Left cardiac atrium (tissue), 4 donors: ENCODE results near the gene HLA-A. TPM values are rescaled to one million over a fixed set of nuclear protein-coding genes. Genes with fewer than 3 reads are reported as not detected.
A peak's percentile ranks its signal among the peaks of the same experiment; 100 is the strongest.

Experiments used
- ATAC-seq, 2 donors: fragments of 200-7000 bp; cut with Tn5 transposase; one replicate each; pipeline ENCODE4 v1.9.1; 2020; ENCODE audit warnings: mild to moderate bottlenecking in 2 of 2, moderate library complexity in 2 of 2
- DNase-seq: peaks from one replicate; pipeline ENCODE4 v3.0.0-alpha.2; 2020
- intact Hi-C, 2 donors: fragments of 100-400 bp; cut with DNase I; formaldehyde crosslinking; loops; one replicate each; pipeline versions ENCODE4 v1.14.1 to v1.15.1; 2022 to 2023
- long read RNA-seq: library from polyadenylated mRNA; unstranded; transcript quantifications from one replicate; pipeline ENCODE4 v2.0.0, GENCODE V29; 2021
- total RNA-seq, 2 donors: library from RNA; stranded (reverse); fragmentation: NEBNext Ultra II Directional; extraction: Animal tissue kit (Norgen Biotek cat#: 25700); gene quantifications; one replicate each; pipeline ENCODE4 v1.2.1, GENCODE V29; 2021
- donor health status: DM: no; HTN: yes; CAD: no.
- donor health status: DM: no; HTN: yes; CAD: no; lungs with severe emphysema.
- donor health status: DM: yes; HTN: yes; CAD: no.
- donor health status: Dilated cardiomyopathy.

HLA-A gene
- total RNA-seq: 100 to 1,000 TPM; 290 to 337 TPM
- long read RNA-seq, transcript HLA-A-203 (8 exons, 1,611 nt): major isoform, 189 of 231 reads
- long read RNA-seq, partial matches to known transcripts: 33 of 231 reads
- long read RNA-seq, other reads (novel, unspliced or antisense): 9 of 231 reads

- ATAC-seq (peak; percentile 98), DNase-seq (peak; percentile 95)
- intact Hi-C loops: no loop called here
Observed at GRCh38 chr6:29942275-29943052, at the start of gene HLA-A. HLA-A (plus strand) TSS chr6:29942532; CDS start chr6:29942554, 22 bp downstream.

GRCh38 chr6:29892696-29893095 is 49.6 kb upstream of the HLA-A start:
- no peak for ATAC-seq
- intact Hi-C loops: no loop called here
- no peak for DNase-seq

- ATAC-seq: no peak
- DNase-seq: no peak
- intact Hi-C loops: no loop called here
Observed at GRCh38 chr6:29899281-29899680, 43.1 kb upstream of the HLA-A start.

GRCh38 chr6:29905286-29905685 is 37.0 kb upstream of the HLA-A start:
- DNase-seq (no peak), ATAC-seq (no peak)
- intact Hi-C loops: no loop called here

- ATAC-seq (no peak), DNase-seq (no peak)
- intact Hi-C loops: no loop called here
Observed at GRCh38 chr6:29907637-29908340, 34.5 kb upstream of the HLA-A start.

GRCh38 chr6:29908341-29908662 is 34.0 kb upstream of the HLA-A start:
- DNase-seq: no peak
- intact Hi-C loops: no loop called here
- no peak for ATAC-seq

GRCh38 chr6:29908710-29909109 is 33.6 kb upstream of the HLA-A start:
- intact Hi-C loops: no loop called here
- DNase-seq (no peak), ATAC-seq (peak in 1 of 2 donors; percentile 37)

GRCh38 chr6:29909985-29910384 is 32.3 kb upstream of the HLA-A start:
- intact Hi-C loops: no loop called here
- ATAC-seq (no peak), DNase-seq (no peak)

GRCh38 chr6:29912840-29913239 is 29.5 kb upstream of the HLA-A start:
- ATAC-seq (no peak), DNase-seq (no peak)
- intact Hi-C loops: no loop called here

GRCh38 chr6:29916741-29917140 is 25.6 kb upstream of the HLA-A start:
- DNase-seq (no peak), ATAC-seq (no peak)
- intact Hi-C loops: no loop called here

- intact Hi-C loops: no loop called here
- ATAC-seq: no peak
- no peak for DNase-seq
Observed at GRCh38 chr6:29917857-29918256, 24.5 kb upstream of the HLA-A start.

GRCh38 chr6:29919506-29920445 is 22.6 kb upstream of the HLA-A start:
- ATAC-seq (no peak), DNase-seq (no peak)
- intact Hi-C loops: no loop called here

- ATAC-seq (no peak), DNase-seq (no peak)
- intact Hi-C loops: no loop called here
Observed at GRCh38 chr6:29924287-29924686, 18.0 kb upstream of the HLA-A start.

- intact Hi-C loops: loop anchor here in 1 of 2 donors (5.0 kb wide), 1 partner anchor 43 kb away; no protein-coding TSS in a partner anchor
- no peak for ATAC-seq
- no peak for DNase-seq
Observed at GRCh38 chr6:29924731-29925130, 17.6 kb upstream of the HLA-A start.

- ATAC-seq: no peak
- intact Hi-C loops: loop anchor here in 1 of 2 donors (5.0 kb wide), 1 partner anchor 42 kb away; no protein-coding TSS in a partner anchor
- DNase-seq: no peak
Observed at GRCh38 chr6:29925321-29925720, 17.0 kb upstream of the HLA-A start.

- intact Hi-C loops: loop anchor here in 1 of 2 donors (5.0 kb wide), 1 partner anchor 41 kb away; no protein-coding TSS in a partner anchor
- DNase-seq: peak; percentile 40
- ATAC-seq: peak; percentile 39 to 43
Observed at GRCh38 chr6:29925727-29926412, 16.5 kb upstream of the HLA-A start.

- DNase-seq: peak; percentile 81
- intact Hi-C loops: loop anchor here in 1 of 2 donors (5.0 kb wide), 1 partner anchor 41 kb away; no protein-coding TSS in a partner anchor
- ATAC-seq: peak; percentile 90 to 94
Observed at GRCh38 chr6:29926413-29927274, 15.7 kb upstream of the HLA-A start.

GRCh38 chr6:29927275-29927569 is 15.1 kb upstream of the HLA-A start:
- no peak for DNase-seq
- no peak for ATAC-seq
- intact Hi-C loops: loop anchor here in 1 of 2 donors (5.0 kb wide), 1 partner anchor 40 kb away; no protein-coding TSS in a partner anchor
